Measurements from ENCODE around the gene RTN3. TPM values are rescaled to one million over a fixed set of nuclear protein-coding genes. Genes with fewer than 3 reads are reported as not detected.

Gene RTN3
- total RNA-seq, 1 experiment from 2014 or later, result 95.0 TPM

DNA sequence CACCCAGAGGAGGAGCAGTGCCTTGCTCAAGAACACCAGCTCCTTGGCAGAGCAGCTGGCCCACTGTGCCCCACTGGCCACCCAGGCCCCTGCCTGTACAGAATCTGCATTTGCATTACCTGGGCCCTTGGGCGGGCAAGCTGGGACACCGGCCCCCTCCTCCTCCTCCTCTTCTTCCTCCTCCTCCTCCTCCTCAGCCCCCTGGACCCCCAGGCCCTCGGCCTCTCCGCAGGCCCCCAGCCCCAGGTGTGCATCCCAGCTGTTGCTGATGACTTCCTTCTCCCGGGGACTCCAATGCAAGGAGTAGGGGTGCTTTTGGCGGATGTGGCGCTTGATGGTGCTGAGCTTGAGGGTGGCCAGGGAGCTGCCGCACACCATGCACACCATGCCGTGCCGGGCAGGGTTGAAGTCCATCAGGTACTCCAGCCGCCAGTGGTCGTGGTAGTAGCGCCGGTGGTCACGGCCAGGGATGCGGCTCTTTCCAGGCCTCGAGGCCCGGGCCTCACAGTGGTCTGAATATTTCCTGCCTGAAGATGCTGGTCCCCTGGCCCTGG is 84.5 kb downstream of the RTN3 start:
- Histone ChIP-seq H3K79me2 (ENCODE audit: insufficient read depth, low read length) (peaks cover 21% of the 10 kb centered on the region), H3K4me2 (ENCODE audit: low read length) (no peak overlapping the region), H3K4me3 (replicated peaks in 1 of 2; ENCODE audit: low read depth in 1 of 2, low read length in 2 of 2) (no peak overlapping the region), H3K4me1 (ENCODE audit: control insufficient read depth in 1 of 2, insufficient read depth in 2 of 2, low read length in 2 of 2) (peaks cover 14 to 24% of the 10 kb centered on the region in 2 experiments), H3K27me3 (ENCODE audit: insufficient read depth, low read length) (no peaks in the 10 kb centered on the region), H3K9me2 (ENCODE audit: insufficient read depth) (no peaks in the 10 kb centered on the region), H4K20me1 (ENCODE audit: insufficient read depth) (peaks cover 9% of the 10 kb centered on the region; the same call in 1 of the 2 replicates), H2AFZ (ENCODE audit: low read depth, low read length, poor library complexity, severe bottlenecking) (no peak overlapping the region), H3K9ac (ENCODE audit: low read length) (no peak overlapping the region), H3K36me3 (ENCODE audit: control insufficient read depth in 1 of 2, insufficient read depth in 2 of 2, low read length in 2 of 2) (peaks cover 0 to 4% of the 10 kb centered on the region in 2 experiments; a peak in 2 of 4 replicates), H3K9me3 (ENCODE audit: control insufficient read depth in 1 of 2, insufficient read depth in 1 of 2, low read depth in 1 of 2, low read length in 2 of 2) (no peaks in the 10 kb centered on the region), H3K27ac (ENCODE audit: low read depth, low read length) (no peak overlapping the region)
- ATAC-seq (no peak), DNase-seq (ENCODE audit: low read depth, low spot score) (no peak)
- ChIA-PET RAD21 (ENCODE audit: low non-redundant PET in 1 of 2, low total read pairs in 2 of 2, uncharacterized antibody in 2 of 2, unreplicated experiment in 2 of 2) (no interaction called here), CTCF (no interaction called here), POLR2A (interaction anchor here (0.6 kb wide), 1 partner anchor 66 kb away, joined by 5 read pairs; no protein-coding TSS in a partner anchor)
- intact Hi-C loops (cut with micrococcal nuclease), result loop anchor here (2.0 to 5.0 kb wide), 2 partner anchors 179 to 382 kb away; no protein-coding TSS in a partner anchor
- no peak for TF ChIP-seq POLR2A (IDR thresholded peaks at IDR 0.05; ENCODE audit: borderline replicate concordance, extremely low read depth, insufficient read depth, insufficient read length)
- TF ChIP-seq SIN3A (IDR thresholded peaks at IDR 0.05; ENCODE audit: low read depth), result no peak
- no peak for TF ChIP-seq ZFX (IDR thresholded peaks at IDR 0.05)
- no peak for TF ChIP-seq SRF (IDR thresholded peaks at IDR 0.05; ENCODE audit: low read depth)
- TF ChIP-seq YY1 (IDR thresholded peaks at IDR 0.05; ENCODE audit: extremely low read depth, insufficient replicate concordance, low read depth, low read length), result no peak
- no peak for TF ChIP-seq EZH2phosphoT487 (IDR thresholded peaks at IDR 0.05; ENCODE audit: borderline replicate concordance)
- no peak for TF ChIP-seq FOSL1 (IDR thresholded peaks at IDR 0.05; ENCODE audit: low read depth)
- TF ChIP-seq POLR2AphosphoS5 (IDR thresholded peaks at IDR 0.05; ENCODE audit: low read depth, low read length), result no peak
- TF ChIP-seq, protein P1, sequence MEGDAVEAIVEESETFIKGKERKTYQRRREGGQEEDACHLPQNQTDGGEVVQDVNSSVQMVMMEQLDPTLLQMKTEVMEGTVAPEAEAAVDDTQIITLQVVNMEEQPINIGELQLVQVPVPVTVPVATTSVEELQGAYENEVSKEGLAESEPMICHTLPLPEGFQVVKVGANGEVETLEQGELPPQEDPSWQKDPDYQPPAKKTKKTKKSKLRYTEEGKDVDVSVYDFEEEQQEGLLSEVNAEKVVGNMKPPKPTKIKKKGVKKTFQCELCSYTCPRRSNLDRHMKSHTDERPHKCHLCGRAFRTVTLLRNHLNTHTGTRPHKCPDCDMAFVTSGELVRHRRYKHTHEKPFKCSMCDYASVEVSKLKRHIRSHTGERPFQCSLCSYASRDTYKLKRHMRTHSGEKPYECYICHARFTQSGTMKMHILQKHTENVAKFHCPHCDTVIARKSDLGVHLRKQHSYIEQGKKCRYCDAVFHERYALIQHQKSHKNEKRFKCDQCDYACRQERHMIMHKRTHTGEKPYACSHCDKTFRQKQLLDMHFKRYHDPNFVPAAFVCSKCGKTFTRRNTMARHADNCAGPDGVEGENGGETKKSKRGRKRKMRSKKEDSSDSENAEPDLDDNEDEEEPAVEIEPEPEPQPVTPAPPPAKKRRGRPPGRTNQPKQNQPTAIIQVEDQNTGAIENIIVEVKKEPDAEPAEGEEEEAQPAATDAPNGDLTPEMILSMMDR (IDR thresholded peaks at IDR 0.05 in 2 of 3, conservative IDR thresholded peaks at IDR 0.05 in 1 of 3; ENCODE audit: borderline replicate concordance in 1 of 3, insufficient read depth in 1 of 3, low read depth in 2 of 3, low read length in 2 of 3), result no peak
- no peak for TF ChIP-seq ELF1 (IDR thresholded peaks at IDR 0.05; ENCODE audit: borderline replicate concordance, low read depth)
- TF ChIP-seq, protein P2, sequence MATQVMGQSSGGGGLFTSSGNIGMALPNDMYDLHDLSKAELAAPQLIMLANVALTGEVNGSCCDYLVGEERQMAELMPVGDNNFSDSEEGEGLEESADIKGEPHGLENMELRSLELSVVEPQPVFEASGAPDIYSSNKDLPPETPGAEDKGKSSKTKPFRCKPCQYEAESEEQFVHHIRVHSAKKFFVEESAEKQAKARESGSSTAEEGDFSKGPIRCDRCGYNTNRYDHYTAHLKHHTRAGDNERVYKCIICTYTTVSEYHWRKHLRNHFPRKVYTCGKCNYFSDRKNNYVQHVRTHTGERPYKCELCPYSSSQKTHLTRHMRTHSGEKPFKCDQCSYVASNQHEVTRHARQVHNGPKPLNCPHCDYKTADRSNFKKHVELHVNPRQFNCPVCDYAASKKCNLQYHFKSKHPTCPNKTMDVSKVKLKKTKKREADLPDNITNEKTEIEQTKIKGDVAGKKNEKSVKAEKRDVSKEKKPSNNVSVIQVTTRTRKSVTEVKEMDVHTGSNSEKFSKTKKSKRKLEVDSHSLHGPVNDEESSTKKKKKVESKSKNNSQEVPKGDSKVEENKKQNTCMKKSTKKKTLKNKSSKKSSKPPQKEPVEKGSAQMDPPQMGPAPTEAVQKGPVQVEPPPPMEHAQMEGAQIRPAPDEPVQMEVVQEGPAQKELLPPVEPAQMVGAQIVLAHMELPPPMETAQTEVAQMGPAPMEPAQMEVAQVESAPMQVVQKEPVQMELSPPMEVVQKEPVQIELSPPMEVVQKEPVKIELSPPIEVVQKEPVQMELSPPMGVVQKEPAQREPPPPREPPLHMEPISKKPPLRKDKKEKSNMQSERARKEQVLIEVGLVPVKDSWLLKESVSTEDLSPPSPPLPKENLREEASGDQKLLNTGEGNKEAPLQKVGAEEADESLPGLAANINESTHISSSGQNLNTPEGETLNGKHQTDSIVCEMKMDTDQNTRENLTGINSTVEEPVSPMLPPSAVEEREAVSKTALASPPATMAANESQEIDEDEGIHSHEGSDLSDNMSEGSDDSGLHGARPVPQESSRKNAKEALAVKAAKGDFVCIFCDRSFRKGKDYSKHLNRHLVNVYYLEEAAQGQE (IDR thresholded peaks at IDR 0.05; ENCODE audit: low read depth), result no peak
- no peak for TF ChIP-seq EGR1 (IDR thresholded peaks at IDR 0.05; ENCODE audit: low read depth)
- TF ChIP-seq SP1 (IDR thresholded peaks at IDR 0.05; ENCODE audit: low read depth), result no peak
- TF ChIP-seq CEBPB (IDR thresholded peaks at IDR 0.05; ENCODE audit: low read depth), result no peak
- TF ChIP-seq, protein P3, sequence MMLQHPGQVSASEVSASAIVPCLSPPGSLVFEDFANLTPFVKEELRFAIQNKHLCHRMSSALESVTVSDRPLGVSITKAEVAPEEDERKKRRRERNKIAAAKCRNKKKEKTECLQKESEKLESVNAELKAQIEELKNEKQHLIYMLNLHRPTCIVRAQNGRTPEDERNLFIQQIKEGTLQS (IDR thresholded peaks at IDR 0.05), result no peak
- no peak for TF ChIP-seq CBX3 (IDR thresholded peaks at IDR 0.05; ENCODE audit: low read depth)
- no peak for TF ChIP-seq JUND (IDR thresholded peaks at IDR 0.05)
- TF ChIP-seq TCF7L2 (IDR thresholded peaks at IDR 0.05; ENCODE audit: borderline replicate concordance, extremely low read depth, insufficient read depth, insufficient read length), result no peak
- TF ChIP-seq ZNF274 (IDR thresholded peaks at IDR 0.05; ENCODE audit: low read depth, low read length), result no peak
- BruUV-seq (replicated peaks), result no TSS peak
